HepG2 (cell line): ENCODE results near the gene CEBPB.

Experiments used
- CBX5 ChIP-seq: sonication (generic); formaldehyde crosslinking; IDR thresholded peaks from 2 replicates; pipeline ENCODE4 v1.4.0; 2020; ENCODE audit warnings: missing genetic modification reagents, borderline replicate concordance
- EZH2 ChIP-seq: conservative IDR thresholded peaks from 2 replicates; pipeline ENCODE4 v1.6.1; 2012; ENCODE audit warnings: mild to moderate bottlenecking, low read depth, low read length, moderate library complexity
- ZSCAN31 ChIP-seq: sonication (generic); formaldehyde crosslinking; IDR thresholded peaks from 2 replicates; pipeline ENCODE4 v1.5.0; 2020; ENCODE audit warnings: low read depth, mild to moderate bottlenecking, missing genetic modification reagents

- TF ChIP-seq ZSCAN31 (CRISPR knock-in tag) (no peak; the same call in 1 of the 2 replicates), CBX5 (CRISPR knock-in tag) (peak; percentile 5; the same call in 1 of the 2 replicates), EZH2 (no peak)
These were observed 38.1 kb upstream of the CEBPB start for GRCh38 chr20:50152394-50153152.
